Neural cell (in vitro differentiated cells): Measurements from ENCODE around the gene STT3B. TPM values are rescaled to one million over a fixed set of nuclear protein-coding genes. Genes with fewer than 3 reads are reported as not detected.

Experiments used
- H2AFZ ChIP-seq: fragments of 200-600, 300-800 bp; sonication (generic), shearing (Covaris generic); 2 replicates; pipeline ENCODE4 v1.6.0; 2014; ENCODE audit warnings: low read depth, mild to moderate bottlenecking, antibody characterized with exemption, low read length, moderate library complexity
- H3F3A ChIP-seq: fragments of 200-600 bp; shearing (Covaris generic); 2 replicates; pipeline ENCODE4 v1.6.1; 2016; ENCODE audit warnings: mild to moderate bottlenecking, moderate library complexity, mixed read lengths, antibody characterized with exemption, low read length; ENCODE audit not compliant: insufficient read depth, poor library complexity, severe bottlenecking
- H3K27ac ChIP-seq: fragments of 200-600, 300-800 bp; sonication (generic), shearing (Covaris generic); 2 replicates; pipeline ENCODE4 v1.5.1; 2014; ENCODE audit warnings: mild to moderate bottlenecking, low read length, moderate library complexity
- H3K27me3 ChIP-seq: fragments of 300-800, 200-600 bp; sonication (generic), shearing (Covaris generic); 2 replicates; pipeline ENCODE4 v1.6.0; 2014; ENCODE audit warnings: mild to moderate bottlenecking, low read depth, low read length, moderate library complexity; ENCODE audit not compliant: insufficient read depth
- H3K36me3 ChIP-seq: fragments of 300-800, 200-600 bp; sonication (generic), shearing (Covaris generic); 2 replicates; pipeline ENCODE4 v1.5.1; 2014; ENCODE audit warnings: mild to moderate bottlenecking, antibody characterized with exemption, low read length, moderate library complexity; ENCODE audit not compliant: insufficient read depth
- H3K4me2 ChIP-seq: fragments of 300-800, 200-600 bp; sonication (generic), shearing (Covaris generic); 2 replicates; pipeline ENCODE4 v1.6.0; 2014; ENCODE audit warnings: mild to moderate bottlenecking, low read length
- H3K4me3 ChIP-seq: fragments of 300-800, 200-600 bp; sonication (generic), shearing (Covaris generic); 2 replicates; pipeline ENCODE4 v1.5.1; 2014; ENCODE audit warnings: mild to moderate bottlenecking, low read length, moderate library complexity
- H3K79me2 ChIP-seq: fragments of 200-600 bp; shearing (Covaris generic); replicated peaks from 2 replicates; pipeline ENCODE4 v1.6.0; 2014; ENCODE audit warnings: mild to moderate bottlenecking, low read length, moderate library complexity; ENCODE audit not compliant: insufficient read depth
- H3K9ac ChIP-seq: fragments of 300-800, 200-600 bp; sonication (generic), shearing (Covaris generic); 2 replicates; pipeline ENCODE4 v1.6.1; 2016; ENCODE audit warnings: mild to moderate bottlenecking, low read length, mixed read lengths
- H3K9me2 ChIP-seq: fragments of 200-600 bp; shearing (Covaris generic); 2 replicates; pipeline ENCODE4 v1.6.1; 2016; ENCODE audit warnings: mild to moderate bottlenecking, low read length, mixed read lengths; ENCODE audit not compliant: insufficient read depth
- H3K9me3 ChIP-seq: fragments of 200-600, 300-800 bp; sonication (generic), shearing (Covaris generic); 2 replicates; pipeline ENCODE4 v1.6.1; 2016; ENCODE audit warnings: mild to moderate bottlenecking, mixed run types, low read length, moderate library complexity, mixed read lengths
- H4K20me1 ChIP-seq: fragments of 200-600 bp; shearing (Covaris generic); 2 replicates; pipeline ENCODE4 v1.6.1; 2016; ENCODE audit warnings: mild to moderate bottlenecking, mixed run types; ENCODE audit not compliant: insufficient read depth
- EP300 ChIP-seq: fragments of 450-650 bp; conservative IDR thresholded peaks from 2 replicates; pipeline ENCODE4 v1.6.1; 2014; ENCODE audit warnings: antibody characterized with exemption, mild to moderate bottlenecking, moderate library complexity; ENCODE audit not compliant: poor library complexity, severe bottlenecking
- EZH2 ChIP-seq: fragments of 200-600, 300-800 bp; shearing (Covaris generic), sonication (generic); IDR thresholded peaks from 2 replicates; pipeline ENCODE4 v1.6.1; 2014; ENCODE audit warnings: antibody characterized with exemption, low read length, borderline replicate concordance, mild to moderate bottlenecking; ENCODE audit not compliant: insufficient read depth, poor library complexity, severe bottlenecking
- MXI1 ChIP-seq: fragments of 450-650 bp; conservative IDR thresholded peaks from 2 replicates; pipeline ENCODE4 v1.6.1; 2014; ENCODE audit warnings: antibody characterized with exemption, mild to moderate bottlenecking; ENCODE audit not compliant: poor library complexity, severe bottlenecking
- POLR2AphosphoS5 ChIP-seq: IDR thresholded peaks from 2 replicates; pipeline ENCODE4 v1.6.1; 2012
- RAD21 ChIP-seq: fragments of 450-650 bp; conservative IDR thresholded peaks from 2 replicates; pipeline ENCODE4 v1.6.1; 2014; ENCODE audit warnings: antibody characterized with exemption, mild to moderate bottlenecking, moderate library complexity
- REST ChIP-seq: IDR thresholded peaks from 2 replicates; pipeline ENCODE4 v1.6.1; 2012; ENCODE audit warnings: borderline replicate concordance
- SMC3 ChIP-seq: fragments of 450-650 bp; conservative IDR thresholded peaks from 2 replicates; pipeline ENCODE4 v1.6.1; 2014; ENCODE audit warnings: antibody characterized with exemption, mild to moderate bottlenecking, moderate library complexity; ENCODE audit not compliant: poor library complexity
- TAF1 ChIP-seq: IDR thresholded peaks from 2 replicates; pipeline ENCODE4 v1.6.1; 2012; ENCODE audit warnings: low read depth
- polyA plus RNA-seq: library from polyadenylated mRNA; depleted of rRNA; stranded (reverse); fragments of >200 nt; gene quantifications from 2 replicates; pipeline ENCODE4 v1.2.3, GENCODE V29; 2014
- TF ChIP-seq, protein P1 (sequence below): fragments of 450-650 bp; IDR thresholded peaks from 2 replicates; pipeline ENCODE4 v1.5.1; 2014; ENCODE audit warnings: antibody characterized with exemption, mild to moderate bottlenecking, moderate library complexity; ENCODE audit not compliant: poor library complexity, severe bottlenecking

Gene STT3B
- polyA plus RNA-seq, 1 donor from 2014 or later, result 100 TPM

DNA sequence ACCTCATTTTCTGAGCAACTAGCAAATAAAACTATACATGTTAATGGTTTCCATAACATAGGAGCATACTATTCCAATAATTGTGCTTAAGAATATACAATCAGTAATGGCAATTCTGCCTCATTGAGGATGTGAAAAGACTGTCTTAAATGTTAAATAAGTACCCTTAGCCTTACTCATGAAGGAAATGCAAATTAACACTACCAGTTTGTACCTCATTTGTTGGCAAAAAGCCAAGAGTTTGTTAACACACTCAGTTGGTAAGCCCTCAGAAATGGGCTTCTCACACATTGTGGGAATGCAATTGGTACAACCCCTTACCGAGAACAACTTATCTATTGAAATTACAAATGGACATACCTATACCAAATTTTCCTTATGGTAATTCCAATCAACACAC is 9.2 kb upstream of the STT3B start:
- Histone ChIP-seq H4K20me1 (no peaks in the 10 kb centered on the region), H3K9me3 (no peaks in the 10 kb centered on the region), H3K4me2 (no peak overlapping the region)

DNA sequence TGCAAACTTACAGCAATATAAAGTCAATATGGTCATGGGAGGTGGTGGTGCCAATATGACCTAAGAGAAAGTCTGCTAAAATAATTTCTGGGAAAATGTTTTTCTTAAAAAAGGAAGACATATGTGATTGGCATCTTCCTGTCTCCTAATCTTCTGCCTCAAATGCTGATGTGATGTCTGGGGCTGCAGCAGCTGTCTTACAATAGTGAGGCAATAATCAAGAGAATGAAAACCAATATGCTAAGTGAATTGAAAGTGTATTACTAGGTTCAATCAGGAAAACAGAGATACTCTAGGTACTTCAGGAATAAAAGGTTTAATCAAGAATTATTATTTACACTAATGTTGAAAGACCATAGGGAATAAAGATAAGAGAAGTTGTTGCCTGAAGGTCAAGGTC is 7.2 kb upstream of the STT3B start:
- Histone ChIP-seq H3K36me3 (no peaks in the 10 kb centered on the region), H3K4me3 (no peak overlapping the region), H3F3A (no peaks in the 10 kb centered on the region), H3K79me2 (no peaks in the 10 kb centered on the region), H3K4me2 (no peak overlapping the region), H2AFZ (no peak overlapping the region), H3K27ac (no peak overlapping the region), H4K20me1 (no peaks in the 10 kb centered on the region), H3K27me3 (no peaks in the 10 kb centered on the region), H3K9me2 (no peaks in the 10 kb centered on the region), H3K9ac (no peak overlapping the region), H3K9me3 (no peaks in the 10 kb centered on the region)
- TF ChIP-seq REST, result no peak
- no peak for TF ChIP-seq TAF1
- TF ChIP-seq MXI1, result no peak
- no peak for TF ChIP-seq EZH2
- TF ChIP-seq POLR2AphosphoS5, result no peak
- TF ChIP-seq SMC3, result no peak
- TF ChIP-seq EP300, result no peak
- TF ChIP-seq RAD21, result no peak

More for the DNA sequence above, 9.2 kb upstream of the STT3B start:
- H3K27ac ChIP-seq, result no peak overlapping the region
- TF ChIP-seq EZH2 (no peak), MXI1 (no peak), TAF1 (no peak), REST (no peak), POLR2AphosphoS5 (no peak), SMC3 (no peak), RAD21 (no peak), EP300 (no peak)
- TF ChIP-seq, protein P1, sequence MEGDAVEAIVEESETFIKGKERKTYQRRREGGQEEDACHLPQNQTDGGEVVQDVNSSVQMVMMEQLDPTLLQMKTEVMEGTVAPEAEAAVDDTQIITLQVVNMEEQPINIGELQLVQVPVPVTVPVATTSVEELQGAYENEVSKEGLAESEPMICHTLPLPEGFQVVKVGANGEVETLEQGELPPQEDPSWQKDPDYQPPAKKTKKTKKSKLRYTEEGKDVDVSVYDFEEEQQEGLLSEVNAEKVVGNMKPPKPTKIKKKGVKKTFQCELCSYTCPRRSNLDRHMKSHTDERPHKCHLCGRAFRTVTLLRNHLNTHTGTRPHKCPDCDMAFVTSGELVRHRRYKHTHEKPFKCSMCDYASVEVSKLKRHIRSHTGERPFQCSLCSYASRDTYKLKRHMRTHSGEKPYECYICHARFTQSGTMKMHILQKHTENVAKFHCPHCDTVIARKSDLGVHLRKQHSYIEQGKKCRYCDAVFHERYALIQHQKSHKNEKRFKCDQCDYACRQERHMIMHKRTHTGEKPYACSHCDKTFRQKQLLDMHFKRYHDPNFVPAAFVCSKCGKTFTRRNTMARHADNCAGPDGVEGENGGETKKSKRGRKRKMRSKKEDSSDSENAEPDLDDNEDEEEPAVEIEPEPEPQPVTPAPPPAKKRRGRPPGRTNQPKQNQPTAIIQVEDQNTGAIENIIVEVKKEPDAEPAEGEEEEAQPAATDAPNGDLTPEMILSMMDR, result no peak
- H3F3A ChIP-seq, result no peaks in the 10 kb centered on the region
- no peaks in the 10 kb centered on the region for H3K79me2 ChIP-seq
- H3K9me2 ChIP-seq, result no peaks in the 10 kb centered on the region
- H2AFZ ChIP-seq, result no peak overlapping the region
- H3K4me3 ChIP-seq, result no peak overlapping the region
- no peaks in the 10 kb centered on the region for H3K36me3 ChIP-seq
- H3K27me3 ChIP-seq, result no peaks in the 10 kb centered on the region
- no peak overlapping the region for H3K9ac ChIP-seq
